ENCODE results near the gene ADRA2B.
"Not testable (repeated sequence)": the region's sequence is repeated elsewhere in the genome, so short reads cannot be mapped to it uniquely, and the experiment has no call there.

Gene ADRA2B

GRCh38 chr2:96147593-96148201 lies 31.3 kb upstream of the ADRA2B start:
- Histone ChIP-seq H3K9ac (ENCODE audit: low read depth, low read length) (peak overlapping the region; percentile 24), H3K27me3 (ENCODE audit: control insufficient read depth, insufficient read depth, low read length) (peaks cover 24% of the 10 kb centered on the region), H3K36me3 (ENCODE audit: control insufficient read depth, insufficient read depth, low read length) (no peaks in the 10 kb centered on the region), H3K4me1 (ENCODE audit: control insufficient read depth, insufficient read depth, low read length) (peaks cover 14% of the 10 kb centered on the region), H3K4me3 (ENCODE audit: low read depth, low read length) (no peak overlapping the region), H3K9me3 (ENCODE audit: control insufficient read depth, insufficient read depth, low read length) (no peaks in the 10 kb centered on the region)

GRCh38 chr2:96146881-96147592 lies 30.7 kb upstream of the ADRA2B start:
- no peaks in the 10 kb centered on the region for H3K36me3 ChIP-seq (ENCODE audit: control insufficient read depth, insufficient read depth, low read length)
- peak overlapping the region; percentile 24 for H3K9ac ChIP-seq (ENCODE audit: low read depth, low read length)
- H3K9me3 ChIP-seq (ENCODE audit: control insufficient read depth, insufficient read depth, low read length) = no peaks in the 10 kb centered on the region
- peaks cover 24% of the 10 kb centered on the region for H3K27me3 ChIP-seq (ENCODE audit: control insufficient read depth, insufficient read depth, low read length)
- H3K4me3 ChIP-seq (ENCODE audit: low read depth, low read length) = no peak overlapping the region
- peaks cover 13% of the 10 kb centered on the region for H3K4me1 ChIP-seq (ENCODE audit: control insufficient read depth, insufficient read depth, low read length)

- no peak overlapping the region for H3K4me3 ChIP-seq (ENCODE audit: low read depth, low read length)
- no peak overlapping the region for H3K9ac ChIP-seq (ENCODE audit: low read depth, low read length)
- H3K4me1 ChIP-seq (ENCODE audit: control insufficient read depth, insufficient read depth, low read length) = peaks cover 13% of the 10 kb centered on the region
- H3K36me3 ChIP-seq (ENCODE audit: control insufficient read depth, insufficient read depth, low read length) = no peaks in the 10 kb centered on the region
- peaks cover 24% of the 10 kb centered on the region for H3K27me3 ChIP-seq (ENCODE audit: control insufficient read depth, insufficient read depth, low read length)
- no peaks in the 10 kb centered on the region for H3K9me3 ChIP-seq (ENCODE audit: control insufficient read depth, insufficient read depth, low read length)
These were observed 29.9 kb upstream of the ADRA2B start for GRCh38 chr2:96146153-96146880.

- H3K36me3 ChIP-seq (ENCODE audit: control insufficient read depth, insufficient read depth, low read length) = no peaks in the 10 kb centered on the region
- H3K9me3 ChIP-seq (ENCODE audit: control insufficient read depth, insufficient read depth, low read length) = no peaks in the 10 kb centered on the region
- H3K4me3 ChIP-seq (ENCODE audit: low read depth, low read length) = peak overlapping the region; percentile 18
- H3K9ac ChIP-seq (ENCODE audit: low read depth, low read length) = no peak overlapping the region
- H3K27me3 ChIP-seq (ENCODE audit: control insufficient read depth, insufficient read depth, low read length) = peaks cover 24% of the 10 kb centered on the region
- H3K4me1 ChIP-seq (ENCODE audit: control insufficient read depth, insufficient read depth, low read length) = peaks cover 13% of the 10 kb centered on the region
These were observed 29.4 kb upstream of the ADRA2B start for GRCh38 chr2:96145848-96146152.

- Histone ChIP-seq H3K9ac (ENCODE audit: low read depth, low read length) (peak within 1 kb of the TSS; percentile 32), H3K4me3 (ENCODE audit: low read depth, low read length) (peak within 1 kb of the TSS; percentile 52), H3K4me1 (ENCODE audit: control insufficient read depth, insufficient read depth, low read length) (peaks cover 13% of the 10 kb centered on the region)
These were observed 28.9 kb upstream of the ADRA2B start, which contains the start of gene DUSP2 for GRCh38 chr2:96145036-96145847. TSS of gene DUSP2 (minus strand) at chr2:96145440. CDS start at chr2:96145354, 86 bp downstream.

GRCh38 chr2:96144481-96145035 lies 28.2 kb upstream of the ADRA2B start:
- Histone ChIP-seq H3K9me3 (ENCODE audit: control insufficient read depth, insufficient read depth, low read length) (no peaks in the 10 kb centered on the region), H3K27me3 (ENCODE audit: control insufficient read depth, insufficient read depth, low read length) (peaks cover 24% of the 10 kb centered on the region), H3K36me3 (ENCODE audit: control insufficient read depth, insufficient read depth, low read length) (no peaks in the 10 kb centered on the region), H3K4me1 (ENCODE audit: control insufficient read depth, insufficient read depth, low read length) (peaks cover 13% of the 10 kb centered on the region), H3K9ac (ENCODE audit: low read depth, low read length) (peak overlapping the region; percentile 32), H3K4me3 (ENCODE audit: low read depth, low read length) (peak overlapping the region; percentile 52)

More at GRCh38 chr2:96145036-96145847, 28.9 kb upstream of the ADRA2B start, which contains the start of gene DUSP2:
- Histone ChIP-seq H3K36me3 (ENCODE audit: control insufficient read depth, insufficient read depth, low read length) (no peaks in the 10 kb centered on the region), H3K9me3 (ENCODE audit: control insufficient read depth, insufficient read depth, low read length) (no peaks in the 10 kb centered on the region), H3K27me3 (ENCODE audit: control insufficient read depth, insufficient read depth, low read length) (peaks cover 24% of the 10 kb centered on the region)

GRCh38 chr2:96143848-96144480 lies 27.6 kb upstream of the ADRA2B start:
- peak overlapping the region; percentile 52 for H3K4me3 ChIP-seq (ENCODE audit: low read depth, low read length)
- peaks cover 24% of the 10 kb centered on the region for H3K27me3 ChIP-seq (ENCODE audit: control insufficient read depth, insufficient read depth, low read length)
- peak overlapping the region; percentile 32 for H3K9ac ChIP-seq (ENCODE audit: low read depth, low read length)
- H3K36me3 ChIP-seq (ENCODE audit: control insufficient read depth, insufficient read depth, low read length) = no peaks in the 10 kb centered on the region
- H3K9me3 ChIP-seq (ENCODE audit: control insufficient read depth, insufficient read depth, low read length) = no peaks in the 10 kb centered on the region
- peaks cover 13% of the 10 kb centered on the region for H3K4me1 ChIP-seq (ENCODE audit: control insufficient read depth, insufficient read depth, low read length)

GRCh38 chr2:96143231-96143847 lies 27.0 kb upstream of the ADRA2B start:
- Histone ChIP-seq H3K9ac (ENCODE audit: low read depth, low read length) (no peak overlapping the region), H3K36me3 (ENCODE audit: control insufficient read depth, insufficient read depth, low read length) (no peaks in the 10 kb centered on the region), H3K9me3 (ENCODE audit: control insufficient read depth, insufficient read depth, low read length) (no peaks in the 10 kb centered on the region), H3K4me1 (ENCODE audit: control insufficient read depth, insufficient read depth, low read length) (peaks cover 13% of the 10 kb centered on the region), H3K4me3 (ENCODE audit: low read depth, low read length) (no peak overlapping the region), H3K27me3 (ENCODE audit: control insufficient read depth, insufficient read depth, low read length) (peaks cover 24% of the 10 kb centered on the region)

GRCh38 chr2:96142217-96143113 lies 26.1 kb upstream of the ADRA2B start:
- no peaks in the 10 kb centered on the region for H3K9me3 ChIP-seq (ENCODE audit: control insufficient read depth, insufficient read depth, low read length)
- no peaks in the 10 kb centered on the region for H3K36me3 ChIP-seq (ENCODE audit: control insufficient read depth, insufficient read depth, low read length)
- no peak overlapping the region for H3K9ac ChIP-seq (ENCODE audit: low read depth, low read length)
- peaks cover 23% of the 10 kb centered on the region for H3K27me3 ChIP-seq (ENCODE audit: control insufficient read depth, insufficient read depth, low read length)
- peaks cover 8% of the 10 kb centered on the region for H3K4me1 ChIP-seq (ENCODE audit: control insufficient read depth, insufficient read depth, low read length)
- H3K4me3 ChIP-seq (ENCODE audit: low read depth, low read length) = no peak overlapping the region

- H3K9ac ChIP-seq (ENCODE audit: low read depth, low read length); H3K9me3 ChIP-seq (ENCODE audit: control insufficient read depth, insufficient read depth, low read length); H3K36me3 ChIP-seq (ENCODE audit: control insufficient read depth, insufficient read depth, low read length); H3K4me1 ChIP-seq (ENCODE audit: control insufficient read depth, insufficient read depth, low read length); H3K4me3 ChIP-seq (ENCODE audit: low read depth, low read length): not testable (repeated sequence)
- peaks cover 14% of the 10 kb centered on the region for H3K27me3 ChIP-seq (ENCODE audit: control insufficient read depth, insufficient read depth, low read length)
These were observed 25.2 kb upstream of the ADRA2B start for GRCh38 chr2:96141624-96141967.

All from iPS-15b (cell line).